WTC11 (cell line): ENCODE measurements around the gene U2AF2.

Experiments used
- FOXJ3 ChIP-seq: sonication (generic); formaldehyde crosslinking; IDR thresholded peaks from 2 replicates; pipeline ENCODE4 v1.9.0; 2021; ENCODE audit warnings: missing genetic modification reagents, mild to moderate bottlenecking, borderline replicate concordance
- NR3C1 ChIP-seq: sonication (generic); formaldehyde crosslinking; conservative IDR thresholded peaks from 2 replicates; pipeline ENCODE4 v1.8.1; 2023; ENCODE audit warnings: low read depth, mild to moderate bottlenecking, missing genetic modification reagents
- TF ChIP-seq, protein P1 (sequence below): fragments of 200-600 bp; IDR thresholded peaks from 2 replicates; pipeline ENCODE4 v1.8.0; 2022; ENCODE audit warnings: antibody characterized with exemption
- TF ChIP-seq, protein P2 (sequence below): sonication (generic); formaldehyde crosslinking; IDR thresholded peaks from 2 replicates; pipeline ENCODE4 v1.8.1; 2023; ENCODE audit warnings: mild to moderate bottlenecking, missing genetic modification reagents

DNA sequence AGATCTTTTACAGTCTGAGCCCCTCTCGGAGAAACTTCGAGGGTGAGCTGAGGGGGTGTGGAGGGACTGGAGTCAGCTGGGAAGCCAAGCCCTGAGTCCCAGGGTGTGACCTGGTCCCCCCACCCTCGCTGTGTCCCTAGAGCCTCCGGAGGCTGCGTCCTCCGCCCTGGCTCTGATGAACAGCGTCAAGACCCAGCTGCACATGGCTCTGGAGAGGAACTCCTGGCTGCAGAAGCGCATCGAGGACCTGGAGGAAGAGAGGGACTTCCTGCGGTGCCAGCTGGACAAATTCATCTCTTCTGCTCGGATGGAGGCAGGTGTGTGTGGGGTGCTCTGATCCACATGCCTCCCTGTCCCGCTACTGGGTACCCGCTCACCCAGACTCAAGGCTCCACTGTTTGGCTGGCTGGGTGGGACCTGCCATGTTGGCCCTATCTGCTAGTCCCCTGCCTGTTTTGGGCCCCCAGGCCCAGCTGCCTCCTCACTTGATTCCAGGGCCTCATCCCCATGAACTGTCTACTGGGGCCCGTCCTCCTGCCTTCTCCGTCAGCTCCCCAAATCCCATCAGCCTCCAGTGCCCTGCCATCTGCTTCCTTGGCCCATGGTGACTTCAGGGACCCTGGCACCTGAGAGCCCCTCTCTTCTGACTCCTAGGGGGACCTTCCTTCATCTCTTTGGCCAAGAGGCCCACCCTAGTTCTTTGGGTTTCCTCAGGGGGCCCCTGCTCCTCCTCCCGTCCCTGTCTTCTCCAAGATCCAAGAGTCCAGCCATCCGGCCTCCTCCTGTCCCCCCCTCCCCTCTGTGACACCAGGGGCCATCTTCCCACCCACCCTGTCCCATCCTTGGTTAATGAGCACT is 5.3 kb upstream of the U2AF2 start:
- TF ChIP-seq, protein P1, sequence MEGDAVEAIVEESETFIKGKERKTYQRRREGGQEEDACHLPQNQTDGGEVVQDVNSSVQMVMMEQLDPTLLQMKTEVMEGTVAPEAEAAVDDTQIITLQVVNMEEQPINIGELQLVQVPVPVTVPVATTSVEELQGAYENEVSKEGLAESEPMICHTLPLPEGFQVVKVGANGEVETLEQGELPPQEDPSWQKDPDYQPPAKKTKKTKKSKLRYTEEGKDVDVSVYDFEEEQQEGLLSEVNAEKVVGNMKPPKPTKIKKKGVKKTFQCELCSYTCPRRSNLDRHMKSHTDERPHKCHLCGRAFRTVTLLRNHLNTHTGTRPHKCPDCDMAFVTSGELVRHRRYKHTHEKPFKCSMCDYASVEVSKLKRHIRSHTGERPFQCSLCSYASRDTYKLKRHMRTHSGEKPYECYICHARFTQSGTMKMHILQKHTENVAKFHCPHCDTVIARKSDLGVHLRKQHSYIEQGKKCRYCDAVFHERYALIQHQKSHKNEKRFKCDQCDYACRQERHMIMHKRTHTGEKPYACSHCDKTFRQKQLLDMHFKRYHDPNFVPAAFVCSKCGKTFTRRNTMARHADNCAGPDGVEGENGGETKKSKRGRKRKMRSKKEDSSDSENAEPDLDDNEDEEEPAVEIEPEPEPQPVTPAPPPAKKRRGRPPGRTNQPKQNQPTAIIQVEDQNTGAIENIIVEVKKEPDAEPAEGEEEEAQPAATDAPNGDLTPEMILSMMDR: no peak
- TF ChIP-seq, protein P2, sequence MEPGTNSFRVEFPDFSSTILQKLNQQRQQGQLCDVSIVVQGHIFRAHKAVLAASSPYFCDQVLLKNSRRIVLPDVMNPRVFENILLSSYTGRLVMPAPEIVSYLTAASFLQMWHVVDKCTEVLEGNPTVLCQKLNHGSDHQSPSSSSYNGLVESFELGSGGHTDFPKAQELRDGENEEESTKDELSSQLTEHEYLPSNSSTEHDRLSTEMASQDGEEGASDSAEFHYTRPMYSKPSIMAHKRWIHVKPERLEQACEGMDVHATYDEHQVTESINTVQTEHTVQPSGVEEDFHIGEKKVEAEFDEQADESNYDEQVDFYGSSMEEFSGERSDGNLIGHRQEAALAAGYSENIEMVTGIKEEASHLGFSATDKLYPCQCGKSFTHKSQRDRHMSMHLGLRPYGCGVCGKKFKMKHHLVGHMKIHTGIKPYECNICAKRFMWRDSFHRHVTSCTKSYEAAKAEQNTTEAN: no peak
- TF ChIP-seq FOXJ3 (no peak), NR3C1 (no peak)
